Mammary epithelial cell (primary cell): ENCODE measurements around the gene ABCA3.

Source experiments
- CTCF ChIP-seq, 2 donors: IDR thresholded peaks in 1 of 2; conservative IDR thresholded peaks in 1 of 2; 2 replicates each; pipeline ENCODE4 v1.5.1; 2011 to 2012; ENCODE audit warnings: inconsistent platforms in 2 of 2, low read length in 2 of 2, mild to moderate bottlenecking in 2 of 2, control low read depth in 1 of 2, low read depth in 1 of 2; ENCODE audit not compliant: insufficient read depth in 1 of 2; ENCODE audit errors: extremely low read depth in 1 of 2
- EZH2 ChIP-seq: IDR thresholded peaks from 2 replicates; pipeline ENCODE4 v1.6.1; 2012; ENCODE audit warnings: low read length, inconsistent platforms, borderline replicate concordance

GRCh38 chr16:2298621-2299020, 41.9 kb downstream of the ABCA3 start:
- TF ChIP-seq CTCF (conservative IDR thresholded peaks at IDR 0.05 in 1 of 2, IDR thresholded peaks at IDR 0.05 in 1 of 2; ENCODE audit: extremely low read depth in 1 of 2, insufficient read depth in 1 of 2, low read depth in 1 of 2, low read length in 2 of 2) (no peak), EZH2 (no peak)
